ENCODE data around the gene CLSTN2.

CLSTN2 gene

GRCh38 chr3:140424211-140424610, 489.2 kb downstream of the CLSTN2 start:
- no peak for DNase-seq (ENCODE audit: low read depth)

GRCh38 chr3:140424726-140425125, 489.7 kb downstream of the CLSTN2 start:
- DNase-seq (ENCODE audit: low read depth) = no peak

- DNase-seq (ENCODE audit: low read depth) = no peak
Observed at GRCh38 chr3:140427786-140428185, 492.8 kb downstream of the CLSTN2 start.

GRCh38 chr3:140428380-140428779, 493.4 kb downstream of the CLSTN2 start:
- no peak for DNase-seq (ENCODE audit: low read depth)

GRCh38 chr3:140429791-140430190, 494.8 kb downstream of the CLSTN2 start:
- DNase-seq (ENCODE audit: low read depth) = no peak

- DNase-seq (ENCODE audit: low read depth) = no peak
Observed at GRCh38 chr3:140430494-140430893, 495.5 kb downstream of the CLSTN2 start.

GRCh38 chr3:140432229-140432669, 497.3 kb downstream of the CLSTN2 start:
- DNase-seq (ENCODE audit: low read depth) = no peak

GRCh38 chr3:140433431-140433830, 498.4 kb downstream of the CLSTN2 start:
- DNase-seq (ENCODE audit: low read depth) = no peak

- DNase-seq (ENCODE audit: low read depth) = no peak
Observed at GRCh38 chr3:140434261-140434905, 499.4 kb downstream of the CLSTN2 start.

- no peak for DNase-seq (ENCODE audit: low read depth)
Observed at GRCh38 chr3:140436421-140436820, 501.4 kb downstream of the CLSTN2 start.

GRCh38 chr3:140438736-140439470, 503.9 kb downstream of the CLSTN2 start:
- no peak for DNase-seq (ENCODE audit: low read depth)

- DNase-seq (ENCODE audit: low read depth) = no peak
Observed at GRCh38 chr3:140439527-140439926, 504.5 kb downstream of the CLSTN2 start.

- no peak for DNase-seq (ENCODE audit: low read depth)
Observed at GRCh38 chr3:140440446-140440845, 505.5 kb downstream of the CLSTN2 start.

- DNase-seq (ENCODE audit: low read depth) = no peak
Observed at GRCh38 chr3:140441006-140441405, 506.0 kb downstream of the CLSTN2 start.

- no peak for DNase-seq (ENCODE audit: low read depth)
Observed at GRCh38 chr3:140442621-140443020, 507.6 kb downstream of the CLSTN2 start.

- DNase-seq (ENCODE audit: low read depth) = no peak
Observed at GRCh38 chr3:140443073-140443472, 508.1 kb downstream of the CLSTN2 start.

- no peak for DNase-seq (ENCODE audit: low read depth)
Observed at GRCh38 chr3:140443806-140444205, 508.8 kb downstream of the CLSTN2 start.

GRCh38 chr3:140446734-140447133, 511.7 kb downstream of the CLSTN2 start:
- no peak for DNase-seq (ENCODE audit: low read depth)

- DNase-seq (ENCODE audit: low read depth) = no peak
Observed at GRCh38 chr3:140447136-140447535, 512.2 kb downstream of the CLSTN2 start.

- DNase-seq (ENCODE audit: low read depth) = no peak
Observed at GRCh38 chr3:140448001-140448400, 513.0 kb downstream of the CLSTN2 start.

- DNase-seq (ENCODE audit: low read depth) = no peak
Observed at GRCh38 chr3:140449413-140450256, 514.6 kb downstream of the CLSTN2 start.

- DNase-seq (ENCODE audit: low read depth) = no peak
Observed at GRCh38 chr3:140453750-140454149, 518.8 kb downstream of the CLSTN2 start.
